ENCODE data around the gene NTN1. TPM values are rescaled to one million over a fixed set of nuclear protein-coding genes. Genes with fewer than 3 reads are reported as not detected.

NTN1 gene
- total RNA-seq, 1 donor from 2014 or later = 4.7 TPM

GRCh38 chr17:9080296-9080914, 59.1 kb downstream of the NTN1 start:
- H3K9me3 ChIP-seq = no peaks in the 10 kb centered on the region
- intact Hi-C loops (cut with DNase I) = no loop called here
- TF ChIP-seq CTCF (IDR thresholded peaks at IDR 0.05) = no peak
- no peak for TF ChIP-seq POLR2A (IDR thresholded peaks at IDR 0.05)
- TF ChIP-seq POLR2AphosphoS5 (IDR thresholded peaks at IDR 0.05; ENCODE audit: insufficient read depth in 1 of 2, low read depth in 1 of 2) = no peak
- no peaks in the 10 kb centered on the region for H3K4me1 ChIP-seq
- no peak overlapping the region for H3K27ac ChIP-seq
- no peaks in the 10 kb centered on the region for H3K36me3 ChIP-seq
- no peaks in the 10 kb centered on the region for H3K27me3 ChIP-seq
- no peak for DNase-seq (ENCODE audit: extremely low spot score in 2 of 2)
- H3K4me3 ChIP-seq = no peak overlapping the region

- Histone ChIP-seq H3K9me3 (no peaks in the 10 kb centered on the region), H3K27me3 (no peaks in the 10 kb centered on the region), H3K27ac (no peak overlapping the region), H3K4me3 (no peak overlapping the region), H3K36me3 (no peaks in the 10 kb centered on the region), H3K4me1 (no peaks in the 10 kb centered on the region)
- TF ChIP-seq POLR2AphosphoS5 (IDR thresholded peaks at IDR 0.05; ENCODE audit: insufficient read depth in 1 of 2, low read depth in 1 of 2) (no peak), POLR2A (IDR thresholded peaks at IDR 0.05) (no peak), CTCF (IDR thresholded peaks at IDR 0.05) (no peak)
- no peak for DNase-seq (ENCODE audit: extremely low spot score in 2 of 2)
- intact Hi-C loops (cut with DNase I) = no loop called here
Measured at GRCh38 chr17:9080983-9081382, 59.7 kb downstream of the NTN1 start.

GRCh38 chr17:9086577-9086976, 65.3 kb downstream of the NTN1 start:
- H3K4me3 ChIP-seq = no peak overlapping the region
- H3K27me3 ChIP-seq = no peaks in the 10 kb centered on the region
- H3K4me1 ChIP-seq = no peaks in the 10 kb centered on the region
- no peak for DNase-seq (ENCODE audit: extremely low spot score in 2 of 2)
- H3K9me3 ChIP-seq = no peaks in the 10 kb centered on the region
- no peak for TF ChIP-seq CTCF (IDR thresholded peaks at IDR 0.05)
- no peak for TF ChIP-seq POLR2AphosphoS5 (IDR thresholded peaks at IDR 0.05; ENCODE audit: insufficient read depth in 1 of 2, low read depth in 1 of 2)
- TF ChIP-seq POLR2A (IDR thresholded peaks at IDR 0.05) = no peak
- H3K36me3 ChIP-seq = no peaks in the 10 kb centered on the region
- H3K27ac ChIP-seq = no peak overlapping the region
- intact Hi-C loops (cut with DNase I) = no loop called here

- no peak for TF ChIP-seq CTCF (IDR thresholded peaks at IDR 0.05)
- no peak for TF ChIP-seq POLR2AphosphoS5 (IDR thresholded peaks at IDR 0.05; ENCODE audit: insufficient read depth in 1 of 2, low read depth in 1 of 2)
- no peak for TF ChIP-seq POLR2A (IDR thresholded peaks at IDR 0.05)
- Histone ChIP-seq H3K4me3 (no peak overlapping the region), H3K36me3 (no peaks in the 10 kb centered on the region), H3K27me3 (no peaks in the 10 kb centered on the region), H3K4me1 (no peaks in the 10 kb centered on the region), H3K9me3 (no peaks in the 10 kb centered on the region), H3K27ac (no peak overlapping the region)
- intact Hi-C loops (cut with DNase I) = no loop called here
- no peak for DNase-seq (ENCODE audit: extremely low spot score in 2 of 2)
Measured at GRCh38 chr17:9087921-9088320, 66.6 kb downstream of the NTN1 start.

- intact Hi-C loops (cut with DNase I) = no loop called here
- no peak for DNase-seq (ENCODE audit: extremely low spot score in 2 of 2)
- H3K27ac ChIP-seq = no peak overlapping the region
- no peaks in the 10 kb centered on the region for H3K27me3 ChIP-seq
- H3K9me3 ChIP-seq = no peaks in the 10 kb centered on the region
- no peak for TF ChIP-seq CTCF (IDR thresholded peaks at IDR 0.05)
- no peak for TF ChIP-seq POLR2AphosphoS5 (IDR thresholded peaks at IDR 0.05; ENCODE audit: insufficient read depth in 1 of 2, low read depth in 1 of 2)
- no peak for TF ChIP-seq POLR2A (IDR thresholded peaks at IDR 0.05)
- no peaks in the 10 kb centered on the region for H3K4me1 ChIP-seq
- no peaks in the 10 kb centered on the region for H3K36me3 ChIP-seq
- no peak overlapping the region for H3K4me3 ChIP-seq
Measured at GRCh38 chr17:9090641-9091096, 69.4 kb downstream of the NTN1 start.
